ENCODE data around the gene CDK19.

CDK19 gene

GRCh38 chr6:110738899-110739365 lies 76.3 kb downstream of the CDK19 start:
- no peak for DNase-seq
- Histone ChIP-seq H3K27me3 (replicated peaks; ENCODE audit: insufficient read depth, low read length) (no peaks in the 10 kb centered on the region), H3K4me1 (ENCODE audit: low read length) (no peaks in the 10 kb centered on the region), H3K9me2 (replicated peaks; ENCODE audit: insufficient read depth, low read length) (no peaks in the 10 kb centered on the region), H3K36me3 (replicated peaks; ENCODE audit: insufficient read depth, low read length) (no peaks in the 10 kb centered on the region), H2AFZ (ENCODE audit: low read length) (no peak overlapping the region), H3K4me3 (ENCODE audit: low read length) (no peak overlapping the region), H3K9me3 (replicated peaks; ENCODE audit: insufficient read depth, low read length) (no peaks in the 10 kb centered on the region), H3K79me2 (ENCODE audit: low read length) (no peaks in the 10 kb centered on the region), H3K4me2 (ENCODE audit: low read depth, low read length) (no peak overlapping the region), H3K9ac (ENCODE audit: low read length) (no peak overlapping the region), H3K27ac (ENCODE audit: low read length) (no peak overlapping the region), H4K20me1 (ENCODE audit: insufficient read depth, low read length) (no peaks in the 10 kb centered on the region), H3F3A (ENCODE audit: insufficient read depth, low read length) (no peaks in the 10 kb centered on the region)
- TF ChIP-seq EZH2phosphoT487 (IDR thresholded peaks at IDR 0.05; ENCODE audit: low read length) (no peak), EZH2 (optimal IDR thresholded peaks at IDR 0.05; ENCODE audit: low read depth, low read length) (no peak), CTCF (IDR thresholded peaks at IDR 0.05; ENCODE audit: low read length) (no peak)

DNA sequence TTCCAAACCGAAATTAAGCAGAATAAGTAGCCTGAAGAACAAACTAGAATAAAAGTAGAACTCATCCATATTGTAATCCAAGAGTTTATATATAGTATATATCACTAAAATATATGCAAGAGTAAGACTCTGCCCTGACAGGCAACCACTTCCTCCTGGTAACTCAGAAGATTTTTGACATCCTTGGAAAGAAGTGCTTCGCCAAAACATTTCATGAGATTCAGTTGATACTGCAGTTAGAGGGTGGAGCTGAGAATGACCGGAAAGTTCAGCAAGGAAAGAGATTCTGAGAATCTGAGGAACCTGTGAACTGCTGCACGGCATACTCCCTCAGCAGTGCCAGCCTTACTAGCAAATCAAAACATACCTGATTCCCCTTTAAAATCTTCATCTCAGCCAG lies 79.6 kb downstream of the CDK19 start:
- H2AFZ ChIP-seq (ENCODE audit: low read length), result no peak overlapping the region
- H3K36me3 ChIP-seq (replicated peaks; ENCODE audit: insufficient read depth, low read length), result no peaks in the 10 kb centered on the region
- no peaks in the 10 kb centered on the region for H3K9me3 ChIP-seq (replicated peaks; ENCODE audit: insufficient read depth, low read length)
- no peaks in the 10 kb centered on the region for H4K20me1 ChIP-seq (ENCODE audit: insufficient read depth, low read length)
- no peaks in the 10 kb centered on the region for H3K27me3 ChIP-seq (replicated peaks; ENCODE audit: insufficient read depth, low read length)
- no peak overlapping the region for H3K27ac ChIP-seq (ENCODE audit: low read length)
- H3K4me1 ChIP-seq (ENCODE audit: low read length), result no peaks in the 10 kb centered on the region
- TF ChIP-seq EZH2phosphoT487 (IDR thresholded peaks at IDR 0.05; ENCODE audit: low read length) (no peak), CTCF (IDR thresholded peaks at IDR 0.05; ENCODE audit: low read length) (no peak), EZH2 (optimal IDR thresholded peaks at IDR 0.05; ENCODE audit: low read depth, low read length) (no peak)
- no peak overlapping the region for H3K9ac ChIP-seq (ENCODE audit: low read length)
- no peak for DNase-seq
- H3K79me2 ChIP-seq (ENCODE audit: low read length), result no peaks in the 10 kb centered on the region
- no peaks in the 10 kb centered on the region for H3K9me2 ChIP-seq (replicated peaks; ENCODE audit: insufficient read depth, low read length)
- no peaks in the 10 kb centered on the region for H3F3A ChIP-seq (ENCODE audit: insufficient read depth, low read length)
- H3K4me2 ChIP-seq (ENCODE audit: low read depth, low read length), result no peak overlapping the region
- H3K4me3 ChIP-seq (ENCODE audit: low read length), result no peak overlapping the region

DNA sequence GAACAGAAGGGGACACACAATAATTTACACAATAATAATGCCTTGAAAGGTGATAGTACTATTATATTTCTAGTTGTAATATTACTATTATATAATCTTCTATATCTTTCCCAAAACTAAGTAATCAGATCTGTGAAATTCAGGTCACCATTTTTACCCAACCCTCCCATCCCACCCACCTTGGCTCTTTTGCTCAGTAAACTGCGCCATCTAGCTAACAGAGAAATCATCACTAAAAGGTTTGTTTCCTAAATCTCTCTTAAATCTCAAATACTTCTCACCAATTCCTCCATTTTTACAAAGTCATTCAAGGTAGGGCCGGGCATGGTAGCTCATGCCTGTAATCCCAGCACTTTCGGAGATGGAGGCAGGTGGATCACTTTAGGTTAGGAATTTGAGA lies 83.4 kb downstream of the CDK19 start:
- Histone ChIP-seq H4K20me1 (ENCODE audit: insufficient read depth, low read length) (no peaks in the 10 kb centered on the region), H3K27ac (ENCODE audit: low read length) (no peak overlapping the region)
- TF ChIP-seq CTCF (IDR thresholded peaks at IDR 0.05; ENCODE audit: low read length), result no peak
- TF ChIP-seq EZH2phosphoT487 (IDR thresholded peaks at IDR 0.05; ENCODE audit: low read length), result no peak
- TF ChIP-seq EZH2 (optimal IDR thresholded peaks at IDR 0.05; ENCODE audit: low read depth, low read length), result no peak

More for the DNA sequence above, 83.4 kb downstream of the CDK19 start:
- Histone ChIP-seq H3K4me2 (ENCODE audit: low read depth, low read length) (no peak overlapping the region), H3K9ac (ENCODE audit: low read length) (no peak overlapping the region), H3K27me3 (replicated peaks; ENCODE audit: insufficient read depth, low read length) (no peaks in the 10 kb centered on the region), H3K4me1 (ENCODE audit: low read length) (no peaks in the 10 kb centered on the region), H3K9me3 (replicated peaks; ENCODE audit: insufficient read depth, low read length) (no peaks in the 10 kb centered on the region), H3F3A (ENCODE audit: insufficient read depth, low read length) (no peaks in the 10 kb centered on the region), H3K9me2 (replicated peaks; ENCODE audit: insufficient read depth, low read length) (no peaks in the 10 kb centered on the region), H3K4me3 (ENCODE audit: low read length) (no peak overlapping the region), H2AFZ (ENCODE audit: low read length) (no peak overlapping the region), H3K36me3 (replicated peaks; ENCODE audit: insufficient read depth, low read length) (no peaks in the 10 kb centered on the region), H3K79me2 (ENCODE audit: low read length) (no peaks in the 10 kb centered on the region)
- DNase-seq, result no peak

Data from MM.1S (cell line).